HG03135 (cell line): Measurements from ENCODE around the gene SIK3.

Experiments
- ATAC-seq: cut with Tn5 transposase; IDR thresholded peaks from one replicate; pipeline ENCODE4 v1.9.1; 2021; ENCODE audit warnings: mild to moderate bottlenecking, moderate library complexity; ENCODE audit not compliant: unreplicated experiment

Gene SIK3

GRCh38 chr11:117080370-117080769 lies 17.9 kb downstream of the SIK3 start:
- no peak for ATAC-seq

GRCh38 chr11:117076941-117077691 lies 21.1 kb downstream of the SIK3 start:
- no peak for ATAC-seq

GRCh38 chr11:117075186-117075585 lies 23.0 kb downstream of the SIK3 start:
- no peak for ATAC-seq

- no peak for ATAC-seq
Measured at GRCh38 chr11:117074119-117074518, 24.1 kb downstream of the SIK3 start.

- ATAC-seq = no peak
Measured at GRCh38 chr11:117073539-117073938, 24.7 kb downstream of the SIK3 start.

- no peak for ATAC-seq
Measured at GRCh38 chr11:117072517-117073461, 25.4 kb downstream of the SIK3 start.

- ATAC-seq = no peak
Measured at GRCh38 chr11:117071344-117071787, 26.9 kb downstream of the SIK3 start.

- ATAC-seq = no peak
Measured at GRCh38 chr11:117070016-117070415, 28.2 kb downstream of the SIK3 start.

GRCh38 chr11:117068303-117068860 lies 29.8 kb downstream of the SIK3 start:
- ATAC-seq = no peak

GRCh38 chr11:117066959-117067358 lies 31.3 kb downstream of the SIK3 start:
- ATAC-seq = no peak

GRCh38 chr11:117064275-117064674 lies 34.0 kb downstream of the SIK3 start:
- ATAC-seq = no peak

- no peak for ATAC-seq
Measured at GRCh38 chr11:117062498-117062897, 35.7 kb downstream of the SIK3 start.

- ATAC-seq = no peak
Measured at GRCh38 chr11:117061256-117061655, 37.0 kb downstream of the SIK3 start.

GRCh38 chr11:117059611-117060148 lies 38.5 kb downstream of the SIK3 start:
- no peak for ATAC-seq

GRCh38 chr11:117058761-117059261 lies 39.4 kb downstream of the SIK3 start:
- no peak for ATAC-seq

GRCh38 chr11:117057727-117058126 lies 40.5 kb downstream of the SIK3 start:
- no peak for ATAC-seq

- no peak for ATAC-seq
Measured at GRCh38 chr11:117057317-117057716, 40.9 kb downstream of the SIK3 start.

GRCh38 chr11:117055469-117055868 lies 42.8 kb downstream of the SIK3 start:
- no peak for ATAC-seq

- ATAC-seq = no peak
Measured at GRCh38 chr11:117054382-117054781, 43.8 kb downstream of the SIK3 start.

GRCh38 chr11:117052196-117053149 lies 45.8 kb downstream of the SIK3 start:
- no peak for ATAC-seq
